BJ (cell line): ENCODE results near the gene COL1A1. TPM values are rescaled to one million over a fixed set of nuclear protein-coding genes. Genes with fewer than 3 reads are reported as not detected.

Experiments
- CTCF ChIA-PET: fragments of 350-600 bp; formaldehyde crosslinking; extraction: SDS; loops from one replicate; lab custom pipeline; 2021; ENCODE audit warnings: antibody characterized with exemption, inconsistent platforms; lab: Yijun Ruan, JAX
- POLR2A ChIA-PET: fragments of 300-600 bp; sonication (Branson Sonifier 250); formaldehyde crosslinking; extraction: SDS; loops from one replicate; lab custom pipeline; 2021; ENCODE audit warnings: antibody characterized with exemption; lab: Charles Lee
- DNase-seq: peaks from one replicate; pipeline ENCODE4 v3.0.0-alpha.2; 2011; ENCODE audit warnings: low read depth
- H3K27me3 ChIP-seq: 2 replicates; pipeline ENCODE4 v1.6.0; 2011; ENCODE audit warnings: low read length; ENCODE audit not compliant: control insufficient read depth, insufficient read depth
- H3K36me3 ChIP-seq: 2 replicates; pipeline ENCODE4 v1.5.1; 2011; ENCODE audit warnings: low read length; ENCODE audit not compliant: control insufficient read depth, insufficient read depth
- H3K4me3 ChIP-seq: 2 replicates; pipeline ENCODE4 v1.5.1; 2011; ENCODE audit warnings: low read depth, mild to moderate bottlenecking, control low read depth, low read length
- CTCF ChIP-seq: IDR thresholded peaks from 2 replicates; pipeline ENCODE4 v1.5.1; 2011; ENCODE audit warnings: low read depth, mild to moderate bottlenecking, control low read depth, inconsistent platforms, low read length, moderate library complexity; ENCODE audit not compliant: insufficient read depth
- polyA plus RNA-seq: library from polyadenylated mRNA; depleted of rRNA; stranded (reverse); fragments of >200 nt; gene quantifications from 2 replicates; pipeline ENCODE4 v1.2.3, GENCODE V29; 2011

COL1A1 gene
- polyA plus RNA-seq, 1 experiment, result 2,161 TPM

- ChIA-PET CTCF (no interaction called here), POLR2A (interaction anchor here (0.6 to 0.7 kb wide), 2 partner anchors 15 to 87 kb away, joined by 4 to 5 read pairs; no protein-coding TSS in a partner anchor)
- no peak for TF ChIP-seq CTCF
- Histone ChIP-seq H3K27me3 (no peaks in the 10 kb centered on the region), H3K4me3 (no peak overlapping the region), H3K36me3 (peaks cover 49% of the 10 kb centered on the region)
- DNase-seq, result no peak
These were observed 16.6 kb downstream of the COL1A1 start for GRCh38 chr17:50184611-50185398.

GRCh38 chr17:50184064-50184463 is 17.4 kb downstream of the COL1A1 start:
- peaks cover 41% of the 10 kb centered on the region for H3K36me3 ChIP-seq
- no peaks in the 10 kb centered on the region for H3K27me3 ChIP-seq
- no peak for DNase-seq
- H3K4me3 ChIP-seq, result no peak overlapping the region
- ChIA-PET CTCF (no interaction called here), POLR2A (no interaction called here)
- peak; percentile 42 for TF ChIP-seq CTCF

GRCh38 chr17:50183421-50183994 is 17.9 kb downstream of the COL1A1 start:
- TF ChIP-seq CTCF, result no peak
- H3K27me3 ChIP-seq, result no peaks in the 10 kb centered on the region
- H3K36me3 ChIP-seq, result peaks cover 36% of the 10 kb centered on the region
- POLR2A ChIA-PET, result interaction anchor here (0.6 to 2.6 kb wide), 4 partner anchors 18 to 91 kb away, joined by 3 to 12 read pairs (median 3); partner anchors contain the start of genes COL1A1 and TMEM92
- no peak overlapping the region for H3K4me3 ChIP-seq
- no peak for DNase-seq
- CTCF ChIA-PET, result interaction anchor here (1.6 to 3.5 kb wide), 3 partner anchors 13 to 90 kb away, joined by 4 to 31 read pairs (median 13); partner anchors contain the start of gene TMEM92

GRCh38 chr17:50182783-50183420 is 18.5 kb downstream of the COL1A1 start:
- ChIA-PET POLR2A (interaction anchor here (0.6 to 2.6 kb wide), 5 partner anchors 19 to 108 kb away, joined by 3 to 12 read pairs (median 3); partner anchors contain the start of genes COL1A1 and TMEM92), CTCF (interaction anchor here (1.6 to 3.5 kb wide), 3 partner anchors 13 to 91 kb away, joined by 4 to 31 read pairs (median 13); partner anchors contain the start of gene TMEM92)
- no peak for TF ChIP-seq CTCF
- Histone ChIP-seq H3K36me3 (peaks cover 30% of the 10 kb centered on the region), H3K4me3 (no peak overlapping the region), H3K27me3 (no peaks in the 10 kb centered on the region)
- no peak for DNase-seq
